Body of pancreas (tissue), 4 donors: ENCODE measurements around the gene CAMK2N2. TPM values are rescaled to one million over a fixed set of nuclear protein-coding genes. Genes with fewer than 3 reads are reported as not detected.

Experiments
- ATAC-seq: fragments of 150-250 bp; one replicate; pipeline ENCODE4 v1.9.1; 2016
- DNase-seq, 4 donors: peaks; one replicate each; pipeline ENCODE4 v3.0.0-alpha.2; 2019
- H3K27ac ChIP-seq, 4 donors: fragments of 200-600 bp; sonication (generic); 1 replicate in 3 of 4; 2 replicates in 1 of 4; pipeline versions ENCODE4 v1.5.1 to v1.6.1; 2016 to 2019; ENCODE audit warnings: mild to moderate bottlenecking in 1 of 4, mixed read lengths in 1 of 4, moderate library complexity in 1 of 4
- H3K27me3 ChIP-seq, 2 donors: fragments of 200-600 bp; sonication (generic); one replicate each; pipeline ENCODE4 v1.6.0; 2016; ENCODE audit warnings: mild to moderate bottlenecking in 1 of 2
- H3K36me3 ChIP-seq, 2 donors: fragments of 200-600 bp; sonication (generic); replicated peaks in 1 of 2; 2 replicates each; pipeline ENCODE4 v1.5.1; 2016; ENCODE audit warnings: low read depth in 2 of 2; ENCODE audit not compliant: insufficient read depth in 1 of 2
- H3K4me1 ChIP-seq: fragments of 200-600 bp; sonication (generic); one replicate; pipeline ENCODE4 v1.6.0; 2016
- H3K4me3 ChIP-seq, 2 donors: fragments of 200-600 bp; sonication (generic); 1 replicate in 1 of 2; 2 replicates in 1 of 2; pipeline ENCODE4 v1.5.1; 2016 to 2019
- H3K9me3 ChIP-seq, 3 donors: fragments of 200-600 bp; sonication (generic); 1 replicate in 2 of 3; 2 replicates in 1 of 3; pipeline ENCODE4 v1.5.1; 2016
- CTCF ChIP-seq, 7 experiments: fragments of 450-650 bp in 4 of 7; fragments of 200-600 bp in 3 of 7; sonication (generic) in 3 of 7; IDR thresholded peaks; one replicate each; pipeline ENCODE4 v1.5.1; 2016 to 2019; ENCODE audit warnings: antibody characterized with exemption in 7 of 7
- POLR2A ChIP-seq, 3 donors: fragments of 450-650 bp; IDR thresholded peaks; one replicate each; pipeline ENCODE4 v1.6.1; 2016; ENCODE audit warnings: antibody characterized with exemption in 3 of 3, mild to moderate bottlenecking in 2 of 3
- WGBS, 2 donors: methylation state at CpG; one replicate each; pipeline ENCODE4 v1.1.5; 2017; 5-methylcytosine and 5-hydroxymethylcytosine counted together
- intact Hi-C: fragments of 100-400 bp; cut with DNase I; formaldehyde crosslinking; loops from one replicate; pipeline ENCODE4 v1.15.1; 2023
- total RNA-seq, 2 donors: library from RNA; depleted of rRNA; stranded (reverse); fragments of >200 nt; gene quantifications; one replicate each; pipeline ENCODE4 v1.1.0, GENCODE V29; 2016

Gene CAMK2N2
- total RNA-seq, 2 donors from 2014 or later = 1.6 to 1.8 TPM

DNA sequence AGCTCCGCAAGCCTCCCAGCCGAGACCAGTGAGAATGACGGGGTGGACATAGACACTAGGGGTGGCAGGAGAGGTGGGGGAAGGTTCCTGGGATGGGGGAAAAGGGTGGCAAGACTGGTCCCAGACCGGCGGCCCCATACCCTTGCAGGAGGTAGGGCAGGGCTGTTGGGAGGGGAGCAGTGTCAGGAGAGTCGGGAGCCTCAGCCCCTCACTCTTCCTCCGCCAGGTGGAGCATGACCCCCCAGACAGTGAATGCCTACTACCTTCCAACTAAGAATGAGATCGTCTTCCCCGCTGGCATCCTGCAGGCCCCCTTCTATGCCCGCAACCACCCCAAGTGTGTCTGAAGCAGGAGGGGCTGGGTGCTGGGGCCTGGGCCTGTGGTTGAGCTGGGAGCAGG, 29.0 kb upstream of the CAMK2N2 start:
- H3K4me3 ChIP-seq = no peak overlapping the region
- TF ChIP-seq CTCF (IDR thresholded peaks at IDR 0.05) = no peak
- TF ChIP-seq POLR2A (IDR thresholded peaks at IDR 0.05) = no peak
- DNase-seq (no peak), ATAC-seq (no peak)
- no peaks in the 10 kb centered on the region for H3K9me3 ChIP-seq
- no peaks in the 10 kb centered on the region for H3K36me3 ChIP-seq
- intact Hi-C loops = no loop called here
- H3K4me1 ChIP-seq = no peaks in the 10 kb centered on the region
- 76 to 78% methylated on average over 9 to 10 of the region's 10 CpGs for WGBS, 2 donors
- H3K27ac ChIP-seq = no peak overlapping the region
- no peaks in the 10 kb centered on the region for H3K27me3 ChIP-seq

DNA sequence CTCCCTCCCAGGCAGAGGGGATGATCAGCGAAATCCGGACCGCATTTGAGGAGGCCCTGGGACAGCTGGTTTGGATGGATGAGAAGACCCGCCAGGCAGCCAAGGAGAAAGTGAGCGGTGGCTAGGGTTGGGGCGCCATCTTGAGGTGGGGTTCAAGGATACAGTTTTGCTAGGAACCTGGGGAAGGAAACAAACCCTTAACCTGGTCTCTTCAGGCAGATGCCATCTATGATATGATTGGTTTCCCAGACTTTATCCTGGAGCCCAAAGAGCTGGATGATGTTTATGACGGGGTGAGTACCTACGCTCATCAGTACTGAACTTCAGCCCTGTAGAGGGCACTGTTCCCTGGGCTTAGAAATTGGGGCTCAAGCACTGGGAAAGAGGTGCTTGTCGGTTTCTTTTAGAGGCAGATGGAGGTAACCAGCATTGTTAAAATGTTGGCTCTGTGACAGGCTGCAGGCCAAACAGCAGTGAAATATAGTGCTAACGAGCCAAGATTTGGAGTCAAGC, 28.1 kb upstream of the CAMK2N2 start:
- intact Hi-C loops = no loop called here
- Histone ChIP-seq H3K9me3 (no peaks in the 10 kb centered on the region), H3K27ac (no peak overlapping the region), H3K4me3 (no peak overlapping the region), H3K27me3 (no peaks in the 10 kb centered on the region), H3K36me3 (no peaks in the 10 kb centered on the region), H3K4me1 (peaks cover 5% of the 10 kb centered on the region)
- 10 to 11% methylated on average over 10 of the region's 10 CpGs for WGBS, 2 donors
- no peak for TF ChIP-seq POLR2A (IDR thresholded peaks at IDR 0.05)
- TF ChIP-seq CTCF (IDR thresholded peaks at IDR 0.05) = peak; percentile 35 to 72 (median 59)
- ATAC-seq = peak; percentile 73
- peak; percentile 59 to 71 (median 66) for DNase-seq

- WGBS, 2 donors = 6 to 25% methylated on average over 3 to 4 of the region's 4 CpGs
- no peaks in the 10 kb centered on the region for H3K27me3 ChIP-seq
- H3K27ac ChIP-seq = no peak overlapping the region
- no peak for TF ChIP-seq POLR2A (IDR thresholded peaks at IDR 0.05)
- peak in 6 of 7 experiments; percentile 26 to 69 (median 64) for TF ChIP-seq CTCF (IDR thresholded peaks at IDR 0.05)
- H3K4me3 ChIP-seq = no peak overlapping the region
- peak; percentile 73 to 90 (median 82) for DNase-seq
- peaks cover 6% of the 10 kb centered on the region for H3K4me1 ChIP-seq
- intact Hi-C loops = no loop called here
- no peaks in the 10 kb centered on the region for H3K36me3 ChIP-seq
- H3K9me3 ChIP-seq = no peaks in the 10 kb centered on the region
- peak; percentile 92 for ATAC-seq
Observed at GRCh38 chr3:184284696-184285095, 23.3 kb upstream of the CAMK2N2 start.

DNA sequence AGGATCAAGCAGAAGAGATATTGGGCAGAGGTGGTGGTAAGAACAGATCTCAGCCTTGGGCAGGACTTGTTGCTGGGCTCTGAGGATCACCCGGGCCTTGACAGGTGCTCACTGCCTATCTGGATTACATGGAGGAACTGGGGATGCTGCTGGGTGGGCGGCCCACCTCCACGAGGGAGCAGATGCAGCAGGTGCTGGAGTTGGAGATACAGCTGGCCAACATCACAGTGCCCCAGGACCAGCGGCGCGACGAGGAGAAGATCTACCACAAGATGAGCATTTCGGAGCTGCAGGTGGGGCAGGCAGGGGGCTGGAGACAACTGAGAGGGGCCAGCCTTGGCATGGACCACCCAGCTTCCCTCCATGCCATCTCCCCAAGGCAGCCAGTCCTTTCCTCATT, 22.3 kb upstream of the CAMK2N2 start:
- 82 to 89% methylated on average over 8 of the region's 8 CpGs for WGBS, 2 donors
- Histone ChIP-seq H3K9me3 (no peaks in the 10 kb centered on the region), H3K4me3 (no peak overlapping the region), H3K4me1 (peaks cover 6% of the 10 kb centered on the region), H3K27me3 (no peaks in the 10 kb centered on the region), H3K36me3 (no peaks in the 10 kb centered on the region), H3K27ac (no peak overlapping the region)
- DNase-seq (no peak), ATAC-seq (no peak)
- TF ChIP-seq POLR2A (IDR thresholded peaks at IDR 0.05) (no peak), CTCF (IDR thresholded peaks at IDR 0.05) (no peak)
- intact Hi-C loops = no loop called here

DNA sequence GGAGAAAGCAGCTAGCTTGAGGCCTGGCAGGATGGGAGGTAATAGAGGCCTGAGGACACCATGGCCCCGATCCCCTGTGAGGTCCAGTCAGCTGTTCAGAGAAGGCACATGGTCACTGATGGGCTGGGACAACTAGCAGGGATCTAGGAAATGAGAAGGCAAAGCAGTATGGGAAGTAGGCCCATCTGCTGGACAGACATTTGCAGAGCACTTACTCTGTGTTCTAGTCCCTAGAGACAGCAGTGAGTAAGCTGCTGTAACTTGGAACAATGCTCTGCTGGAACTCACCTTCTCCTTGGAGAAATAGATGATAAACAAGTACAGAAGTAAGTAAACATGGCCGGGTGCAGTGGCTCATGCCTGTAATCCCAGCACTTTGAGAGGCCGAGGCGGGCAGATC, 21.6 kb upstream of the CAMK2N2 start:
- no peak overlapping the region for H3K4me3 ChIP-seq
- H3K27me3 ChIP-seq = no peaks in the 10 kb centered on the region
- H3K4me1 ChIP-seq = peaks cover 6% of the 10 kb centered on the region
- no peaks in the 10 kb centered on the region for H3K36me3 ChIP-seq
- intact Hi-C loops = no loop called here
- no peaks in the 10 kb centered on the region for H3K9me3 ChIP-seq
- ATAC-seq (no peak), DNase-seq (no peak)
- TF ChIP-seq POLR2A (IDR thresholded peaks at IDR 0.05) = no peak
- TF ChIP-seq CTCF (IDR thresholded peaks at IDR 0.05) = no peak
- H3K27ac ChIP-seq = no peak overlapping the region
- 84 to 85% methylated on average over 4 of the region's 4 CpGs for WGBS, 2 donors
